ENCODE data around the gene PGLYRP4.

PGLYRP4 gene

GRCh38 chr1:153361480-153362109 lies 13.0 kb upstream of the PGLYRP4 start:
- no peak for DNase-seq (ENCODE audit: low read depth)
- no peak for TF ChIP-seq CTCF (conservative IDR thresholded peaks at IDR 0.05; ENCODE audit: low read depth, low read length)
- H3K4me3 ChIP-seq (ENCODE audit: low read length), result no peak overlapping the region

- no peak for DNase-seq (ENCODE audit: low read depth)
- H3K4me3 ChIP-seq (ENCODE audit: low read length), result no peak overlapping the region
- no peak for TF ChIP-seq CTCF (conservative IDR thresholded peaks at IDR 0.05; ENCODE audit: low read depth, low read length)
Measured at GRCh38 chr1:153360592-153361479, 12.2 kb upstream of the PGLYRP4 start.

- H3K4me3 ChIP-seq (ENCODE audit: low read length), result no peak overlapping the region
- TF ChIP-seq CTCF (conservative IDR thresholded peaks at IDR 0.05; ENCODE audit: low read depth, low read length), result no peak
- DNase-seq (ENCODE audit: low read depth), result no peak
Measured at GRCh38 chr1:153360190-153360589, 11.5 kb upstream of the PGLYRP4 start.

GRCh38 chr1:153359241-153359640 lies 10.6 kb upstream of the PGLYRP4 start:
- DNase-seq (ENCODE audit: low read depth), result no peak
- H3K4me3 ChIP-seq (ENCODE audit: low read length), result no peak overlapping the region
- TF ChIP-seq CTCF (conservative IDR thresholded peaks at IDR 0.05; ENCODE audit: low read depth, low read length), result no peak

GRCh38 chr1:153358691-153358975 lies 10.0 kb upstream of the PGLYRP4 start:
- no peak for DNase-seq (ENCODE audit: low read depth)
- no peak for TF ChIP-seq CTCF (conservative IDR thresholded peaks at IDR 0.05; ENCODE audit: low read depth, low read length)
- H3K4me3 ChIP-seq (ENCODE audit: low read length), result no peak overlapping the region

GRCh38 chr1:153357853-153358690 lies 9.4 kb upstream of the PGLYRP4 start, which contains the start of gene S100A9:
TSS of gene S100A9 (plus strand) at chr1:153357854. CDS start at chr1:153358284, 430 bp downstream.
- no peak for DNase-seq (ENCODE audit: low read depth)
- H3K4me3 ChIP-seq (ENCODE audit: low read length), result no peak within 1 kb of the TSS
- TF ChIP-seq CTCF (conservative IDR thresholded peaks at IDR 0.05; ENCODE audit: low read depth, low read length), result no peak
